NCI-H2107 treated with DMSO at 0.1 percent for 48 hours (cell line): Measurements from ENCODE around the gene FAM180A.
"Not testable (repeated sequence)": the region's sequence is repeated elsewhere in the genome, so short reads cannot be mapped to it uniquely, and the experiment has no call there.

Experiments used
- DNase-seq: peaks from one replicate; lab custom pipeline; 2025; ENCODE audit not compliant: unreplicated experiment; lab: John Stamatoyannopoulos, UW

The FAM180A gene

DNA sequence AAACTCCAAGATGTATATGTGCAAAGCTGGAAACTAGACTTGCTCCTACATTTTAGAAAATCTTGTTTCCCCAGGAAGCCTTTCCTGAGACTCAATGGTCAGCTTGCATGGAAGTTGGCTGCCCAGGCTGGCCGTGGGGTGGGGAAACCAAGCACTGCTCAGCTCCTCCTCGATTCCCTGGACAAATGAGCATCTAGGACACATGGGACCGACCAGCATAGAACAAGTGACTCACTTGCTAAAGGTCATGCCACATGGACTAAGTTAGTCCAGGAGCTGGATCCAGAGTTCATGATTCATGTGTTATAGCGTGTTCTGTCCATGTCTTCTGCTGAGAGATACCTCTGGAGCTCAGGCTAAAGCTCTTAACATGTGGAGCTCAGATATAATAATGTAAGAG lies 6.2 kb downstream of the FAM180A start:
- DNase-seq = no peak

DNA sequence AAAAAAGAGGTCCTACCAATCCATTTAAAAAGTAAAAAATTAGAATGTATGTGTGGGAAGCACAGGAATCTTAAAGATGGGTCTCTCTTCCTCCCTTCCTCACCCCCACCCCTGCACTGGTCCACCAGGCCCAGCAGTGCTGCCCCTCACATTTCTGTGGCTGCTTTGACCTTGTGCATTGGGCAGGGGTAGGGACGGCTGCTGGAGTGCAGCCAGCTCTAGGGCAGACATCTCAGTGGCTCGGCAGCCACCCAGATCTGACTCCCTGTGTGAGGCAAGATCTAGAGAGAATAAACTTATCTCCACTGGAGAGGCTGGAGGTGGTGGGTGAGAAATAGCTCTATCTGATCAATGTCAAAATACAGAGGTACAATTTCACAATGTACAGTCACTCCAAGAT lies 6.7 kb downstream of the FAM180A start:
- no peak for DNase-seq

DNA sequence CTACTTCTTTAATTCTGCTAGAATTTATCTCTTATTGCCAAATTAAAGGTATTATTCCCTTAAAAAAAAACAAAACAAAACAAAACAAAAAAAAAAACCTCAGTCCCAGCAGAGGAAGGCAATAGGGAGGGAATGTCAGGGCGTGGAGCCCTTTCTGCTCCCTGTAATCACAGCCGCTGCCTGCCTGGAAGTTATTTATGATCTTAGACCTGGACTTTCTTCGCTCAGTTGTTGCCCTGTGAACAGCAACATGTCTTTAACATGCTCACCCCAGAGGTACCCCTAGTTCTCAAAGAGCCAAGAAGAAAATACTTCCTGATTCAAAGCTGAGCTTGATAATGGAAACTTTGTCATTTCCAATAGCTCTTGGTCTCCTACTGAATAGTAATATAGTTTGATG lies 7.7 kb downstream of the FAM180A start:
- DNase-seq = no peak

DNA sequence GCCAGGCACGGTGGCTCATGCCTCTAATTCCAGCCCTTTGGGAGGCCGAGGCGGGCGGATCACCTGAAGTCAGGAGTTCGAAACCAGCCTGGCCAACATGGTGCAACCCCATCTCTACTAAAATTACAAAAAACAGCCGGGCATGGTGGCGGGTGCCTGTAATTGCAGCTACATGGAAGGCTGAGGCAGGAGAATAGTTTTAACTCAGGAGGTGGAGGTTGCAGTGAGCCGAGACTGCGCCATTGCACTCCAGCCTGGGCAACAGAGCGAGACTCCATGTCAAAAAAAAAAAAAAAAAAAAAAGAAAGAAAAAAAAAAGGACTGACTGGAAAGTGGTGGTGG lies 11.3 kb downstream of the FAM180A start:
- DNase-seq = not testable (repeated sequence)

DNA sequence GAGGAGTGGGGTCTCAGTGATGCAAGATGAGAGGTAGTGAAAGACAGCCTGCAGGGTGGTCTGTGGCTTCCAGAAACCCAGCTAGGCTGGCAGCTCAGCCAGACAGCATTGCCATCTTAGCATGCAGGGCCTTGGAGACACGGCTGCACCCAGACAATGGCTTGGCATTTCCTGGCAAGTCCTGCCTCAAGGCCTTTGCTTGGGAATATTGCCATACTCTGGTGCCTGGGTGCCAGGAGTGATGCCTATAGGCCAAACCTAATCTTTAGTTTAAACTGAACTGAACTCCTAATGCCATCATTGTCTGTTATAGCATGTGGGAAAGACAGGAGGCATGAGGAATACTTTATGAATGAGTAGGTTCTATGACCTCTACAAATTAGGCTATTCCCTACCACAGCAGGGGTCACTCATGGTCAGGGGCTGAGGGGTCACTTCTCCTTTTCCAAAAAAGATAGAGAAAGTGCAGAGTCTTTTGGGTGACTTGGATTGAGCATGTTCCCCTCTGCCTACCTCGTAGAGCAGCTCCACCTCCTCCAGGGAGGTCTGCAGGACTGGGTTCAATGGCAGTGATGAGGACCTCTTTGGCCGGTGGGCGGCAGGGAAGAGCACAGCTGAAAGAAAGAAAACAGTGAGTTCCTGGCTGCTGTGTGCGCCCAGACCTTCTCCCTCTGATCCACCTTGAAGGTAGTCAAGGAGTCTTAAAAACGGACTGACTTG lies 11.9 kb downstream of the FAM180A start:
- DNase-seq = no peak

DNA sequence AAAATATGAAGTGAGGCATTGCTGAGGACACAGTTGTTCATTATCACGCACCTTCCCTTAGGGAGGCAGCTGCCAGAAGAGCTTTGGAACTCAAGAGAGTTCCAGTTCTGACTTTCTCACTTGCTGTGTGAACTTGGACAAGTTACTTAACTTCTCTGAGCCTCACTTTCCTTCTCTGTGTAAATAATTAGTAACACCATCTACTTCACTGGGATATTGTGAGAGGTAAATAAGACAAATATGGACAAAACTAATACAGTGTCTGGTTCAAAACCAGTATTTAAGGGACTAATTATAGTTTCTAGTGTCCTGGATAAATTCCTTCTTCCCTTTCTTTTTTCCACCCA lies 14.3 kb downstream of the FAM180A start:
- DNase-seq = no peak

DNA sequence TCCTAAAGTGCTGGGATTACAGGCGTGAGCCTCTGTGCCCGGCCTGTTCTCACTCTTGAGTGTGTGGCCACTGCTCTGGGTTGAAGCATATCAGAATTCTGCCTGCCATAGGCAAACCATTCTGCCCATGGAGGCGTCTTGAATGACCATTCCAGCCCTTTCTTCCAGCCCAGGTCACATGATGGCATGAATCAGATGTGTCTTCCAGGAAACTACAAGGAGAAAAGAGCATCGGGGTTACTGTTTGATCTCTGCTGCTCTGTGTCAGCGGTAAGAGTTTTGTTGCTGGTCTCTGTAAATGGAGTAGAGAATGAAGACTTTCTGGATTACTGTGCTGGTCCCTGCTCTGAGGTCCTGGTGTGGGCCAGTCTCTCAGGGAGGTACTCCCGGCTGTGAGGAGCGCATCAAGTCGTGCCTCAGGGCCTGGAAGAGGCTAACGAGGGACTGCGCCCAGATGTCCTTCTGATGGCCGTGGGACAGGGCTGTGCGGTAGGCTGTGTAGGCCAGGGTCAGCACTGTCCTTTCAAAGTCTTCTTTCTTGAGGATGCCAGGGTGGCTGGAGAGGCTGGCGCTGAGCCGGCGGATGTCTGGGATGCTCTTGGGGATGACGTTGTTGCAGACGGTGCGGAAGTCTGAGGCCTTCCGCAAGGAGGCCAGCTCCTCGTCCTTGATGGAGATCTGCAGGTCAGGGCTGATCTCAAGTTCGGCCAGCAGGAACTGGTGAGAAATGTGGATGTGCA lies 14.8 kb downstream of the FAM180A start:
- no peak for DNase-seq

DNA sequence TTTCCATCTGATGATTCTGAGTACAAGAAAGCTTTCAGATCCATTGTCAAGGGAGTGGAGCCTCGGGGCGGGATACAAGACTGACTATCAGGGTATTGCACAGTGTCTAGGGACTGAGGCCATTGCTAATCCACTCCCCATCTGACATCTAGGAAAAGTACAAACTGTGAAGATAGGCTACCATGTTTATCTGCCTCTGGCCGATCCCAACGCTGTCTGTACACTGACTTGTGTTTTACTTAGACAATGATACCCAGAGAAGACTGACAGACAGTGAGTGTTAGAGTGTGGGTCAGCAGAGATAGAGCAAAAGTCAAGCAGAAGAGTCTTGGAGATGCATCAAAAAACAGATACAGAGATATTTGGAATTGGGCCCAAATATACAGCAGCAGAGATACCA lies 17.5 kb downstream of the FAM180A start:
- no peak for DNase-seq

DNA sequence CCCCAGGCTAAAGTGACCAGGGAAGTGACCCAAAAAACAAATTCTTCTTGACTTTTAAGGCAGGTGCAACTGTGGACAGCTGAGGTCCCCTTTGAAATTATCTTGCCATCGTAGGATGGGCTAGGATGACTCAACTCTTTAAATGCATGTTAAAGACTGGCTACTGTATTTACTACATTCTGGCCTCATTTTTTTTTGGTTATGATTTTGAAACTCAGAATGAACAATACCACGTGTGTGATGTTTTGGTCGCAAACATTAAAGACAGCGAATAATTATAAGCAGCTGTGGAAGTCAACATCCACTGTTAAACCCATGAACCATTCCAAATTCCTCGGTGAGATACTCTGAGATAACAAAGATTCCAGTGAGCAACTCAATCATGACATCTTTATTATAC lies 19.4 kb downstream of the FAM180A start:
- DNase-seq = no peak

DNA sequence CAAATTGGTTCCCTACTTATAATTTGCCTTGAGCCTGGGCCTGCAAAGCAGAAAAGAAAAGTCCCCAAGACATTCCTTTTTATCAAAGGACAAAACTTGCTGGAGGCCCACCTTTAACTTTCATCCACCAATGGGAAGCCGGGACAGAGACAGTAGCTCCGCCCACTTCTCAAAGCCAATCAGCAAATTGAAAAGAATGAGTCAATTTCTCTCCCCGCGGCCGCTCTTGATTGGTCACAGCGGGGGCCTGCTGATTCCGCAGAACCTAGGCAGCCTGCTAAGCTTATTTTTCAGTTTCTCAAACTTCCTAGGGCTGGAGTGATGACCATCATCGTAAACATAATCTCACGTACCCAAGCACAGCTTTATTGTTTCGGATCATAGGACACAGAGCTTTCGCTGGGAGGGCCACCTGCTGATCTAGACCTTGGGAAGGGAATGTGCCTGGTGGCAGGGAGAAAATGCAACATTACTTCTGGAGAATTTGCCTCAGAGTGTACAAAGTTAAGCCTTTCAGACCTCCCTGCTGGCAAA lies 20.4 kb downstream of the FAM180A start, which contains the start of gene SLC13A4:
SLC13A4 (minus strand) TSS at position 51 of the 534 bp plus-strand sequence. CDS start 690 bp downstream, outside the sequence.
- no peak for DNase-seq

DNA sequence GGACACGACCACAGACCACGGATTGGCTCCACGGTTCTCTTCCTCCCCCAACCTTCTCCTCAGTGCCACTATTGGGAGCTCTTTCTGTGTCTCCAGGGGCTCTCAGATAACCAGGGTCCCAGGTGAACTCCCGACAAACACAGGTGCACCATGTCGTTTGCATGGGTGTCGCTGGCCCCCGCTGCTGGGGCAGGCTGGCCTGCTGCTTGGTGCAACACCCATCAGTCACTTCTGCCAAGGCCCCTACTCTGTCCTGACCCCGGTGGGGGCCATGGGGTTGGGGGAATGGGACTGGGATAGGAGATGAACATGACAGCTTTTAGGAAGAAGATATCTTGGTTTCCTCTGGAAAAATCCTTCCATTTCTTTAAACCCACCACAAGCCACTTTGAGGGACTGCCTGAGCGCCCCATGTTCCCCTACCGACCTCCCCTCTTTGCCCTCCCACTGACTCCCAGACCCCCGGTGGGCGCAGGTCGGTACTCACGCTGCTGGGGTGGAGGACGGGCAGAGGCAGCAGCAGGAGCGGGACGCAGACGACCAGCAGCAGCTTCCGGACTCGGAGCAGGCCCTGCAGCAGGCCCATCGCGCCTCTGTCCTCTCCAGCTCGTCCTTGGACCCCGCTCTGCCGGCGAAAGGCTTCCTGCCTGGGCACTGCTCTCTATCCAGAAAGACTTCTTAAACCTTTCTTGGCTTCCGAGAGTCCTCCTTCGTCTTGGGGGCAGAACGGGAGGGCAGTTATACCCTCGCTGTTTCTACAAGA lies 21.5 kb downstream of the FAM180A start:
- no peak for DNase-seq

DNA sequence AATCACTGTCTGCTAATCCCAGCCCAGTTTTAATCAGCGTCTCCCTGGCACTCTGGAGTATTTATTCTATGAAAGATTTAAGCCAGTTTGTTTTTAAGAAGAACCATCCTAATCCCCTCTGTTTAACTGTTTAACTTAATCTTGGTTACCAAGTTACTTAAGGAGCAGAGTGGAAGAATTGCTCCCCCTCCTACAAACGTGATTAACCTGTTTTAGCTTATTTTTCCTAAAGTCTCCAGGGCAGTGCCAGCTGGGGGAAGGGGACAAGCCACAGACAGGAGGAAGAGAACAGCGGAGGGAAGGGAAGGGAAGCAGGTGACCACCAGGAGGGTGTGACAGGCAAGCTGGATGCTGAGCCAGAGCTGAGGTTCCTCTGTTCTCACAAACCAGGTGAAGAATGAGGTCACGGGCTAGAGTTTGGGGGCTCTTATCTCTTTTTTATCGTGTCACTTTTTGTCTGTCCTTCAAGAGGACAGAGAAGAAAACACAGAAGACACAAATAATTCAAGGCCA lies 22.3 kb downstream of the FAM180A start:
- DNase-seq = no peak

DNA sequence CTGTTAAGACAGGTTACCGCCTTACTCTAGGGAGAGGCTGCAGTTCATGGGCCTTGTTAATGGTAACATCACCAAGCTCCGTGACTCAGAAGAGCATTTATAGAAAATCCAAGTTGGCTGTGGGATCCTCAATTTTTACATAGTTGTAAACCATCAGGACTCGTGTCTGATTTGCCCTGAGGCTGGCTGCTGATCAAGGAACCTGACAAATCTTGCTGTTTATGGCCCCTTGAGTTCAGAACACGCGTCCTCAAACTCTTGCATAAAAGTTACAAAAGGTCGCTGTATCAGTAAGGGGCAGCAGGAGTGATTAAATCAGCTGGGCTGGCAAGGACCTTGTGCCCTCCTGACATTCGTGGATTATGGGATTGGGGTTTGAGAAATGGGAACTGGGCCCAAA lies 25.2 kb downstream of the FAM180A start:
- DNase-seq = no peak

DNA sequence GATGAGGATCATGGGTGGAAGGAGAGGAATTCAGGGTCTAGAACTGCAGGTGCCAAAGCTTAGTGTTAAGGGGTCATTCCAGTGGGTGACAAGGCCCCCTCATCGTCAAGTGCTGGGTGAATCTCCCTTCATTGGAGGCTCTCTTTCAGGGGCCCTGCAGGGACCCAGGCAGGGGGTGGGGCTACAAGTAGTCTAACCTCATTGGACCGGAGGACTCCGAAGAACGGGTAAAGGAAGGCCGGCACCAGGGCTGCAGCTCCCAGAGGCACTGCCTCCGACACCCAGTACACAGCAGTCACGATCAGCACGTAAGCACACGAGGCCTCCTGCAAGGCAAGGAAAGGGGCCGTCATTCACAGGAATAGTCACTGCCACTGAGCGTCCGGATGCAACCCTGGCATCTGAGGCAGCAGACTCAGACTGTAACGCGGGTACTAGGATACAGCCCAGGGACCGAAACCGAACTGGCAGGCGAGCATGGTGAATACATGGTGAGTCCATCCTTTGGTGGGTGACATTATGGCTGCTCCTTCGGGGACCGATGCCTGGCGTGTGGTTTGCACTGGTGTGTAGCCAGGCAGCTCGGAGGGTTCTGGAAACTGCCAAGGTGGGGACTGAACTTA lies 27.3 kb downstream of the FAM180A start:
- no peak for DNase-seq

DNA sequence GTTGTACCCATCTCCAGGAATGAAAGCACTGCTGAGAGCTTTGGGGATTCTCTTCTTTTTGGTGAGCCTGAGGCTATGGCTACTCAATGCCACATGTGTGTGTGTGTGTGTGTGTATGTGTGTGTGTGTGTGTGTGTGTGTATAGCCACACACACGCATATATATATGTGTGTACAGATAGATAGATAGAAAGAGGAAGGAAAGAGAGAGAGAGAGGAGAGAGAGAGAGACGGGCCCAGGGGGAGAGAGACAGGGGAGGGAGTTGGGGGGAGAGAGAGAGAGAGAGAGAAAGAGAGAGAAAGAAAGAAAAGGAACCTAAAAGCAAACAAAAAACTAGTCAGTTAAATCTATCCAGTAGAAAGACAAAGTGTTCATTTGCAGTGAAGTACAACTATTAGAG lies 28.9 kb downstream of the FAM180A start:
- DNase-seq = no peak

DNA sequence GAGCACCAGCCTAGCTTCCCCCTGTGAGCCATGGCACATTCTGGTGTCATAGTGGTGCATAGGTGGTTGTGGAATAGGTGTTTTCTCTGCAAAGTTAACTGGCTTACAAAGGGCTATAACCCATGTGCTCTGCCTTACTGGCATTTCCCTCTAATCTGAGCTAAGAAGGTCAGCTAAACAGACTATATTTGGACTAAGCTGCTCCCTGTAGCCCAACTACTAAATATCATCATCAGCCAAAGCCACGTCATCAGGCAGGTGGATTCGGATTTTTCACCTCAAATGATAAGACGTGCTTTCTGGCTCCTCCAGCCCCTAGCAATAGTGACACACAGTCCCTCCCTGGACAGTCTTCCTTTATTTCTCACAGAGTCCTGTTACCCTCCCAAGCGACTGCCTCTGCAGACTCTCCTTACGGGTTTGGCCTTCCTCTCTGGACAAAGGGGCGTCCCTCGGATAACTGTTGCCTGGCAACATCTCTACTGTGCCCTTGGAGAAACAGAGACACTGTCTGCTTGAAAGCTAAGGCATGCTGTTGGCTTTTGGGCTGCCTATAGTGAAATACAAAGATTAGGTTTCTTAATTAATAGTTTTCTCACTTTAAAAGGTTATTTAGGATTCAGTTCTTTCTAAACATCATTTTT lies 29.7 kb downstream of the FAM180A start:
- no peak for DNase-seq

DNA sequence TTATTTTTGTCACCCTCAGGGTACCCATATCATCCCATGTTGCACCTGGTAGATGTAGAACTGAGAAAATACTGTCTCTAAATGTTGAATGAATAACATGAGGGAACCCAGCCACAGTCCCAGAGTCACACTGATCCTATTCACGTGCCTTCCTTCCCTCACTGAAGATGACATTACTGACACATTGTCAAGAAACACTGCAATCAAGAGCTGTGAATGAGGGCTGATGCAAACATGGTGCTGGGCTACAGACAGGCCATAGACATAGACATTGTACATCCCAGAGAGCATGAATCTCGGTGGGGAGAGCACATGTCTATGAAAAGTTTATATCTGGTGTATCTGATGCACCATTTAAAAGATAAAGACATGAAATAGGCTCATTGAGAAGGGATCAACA lies 30.4 kb downstream of the FAM180A start:
- DNase-seq = no peak

DNA sequence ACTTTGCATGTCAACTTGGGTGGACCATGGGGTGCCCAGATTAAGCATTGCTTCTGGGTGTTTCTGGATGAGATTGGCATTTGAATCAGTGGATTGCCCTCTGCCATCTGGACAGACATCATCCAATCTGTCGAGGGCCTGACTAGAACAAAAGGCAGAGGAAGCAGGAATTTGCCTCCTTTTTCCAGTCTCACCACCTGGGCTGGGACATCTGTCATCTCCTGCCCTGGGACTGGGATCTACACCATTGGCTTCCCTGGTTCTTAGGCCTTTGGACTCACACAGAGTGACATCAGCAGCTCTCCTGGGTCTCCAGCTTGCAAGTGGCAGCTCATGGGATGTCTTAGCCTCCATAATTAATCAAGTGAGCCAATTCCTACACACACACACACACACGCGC lies 30.9 kb downstream of the FAM180A start:
- no peak for DNase-seq

DNA sequence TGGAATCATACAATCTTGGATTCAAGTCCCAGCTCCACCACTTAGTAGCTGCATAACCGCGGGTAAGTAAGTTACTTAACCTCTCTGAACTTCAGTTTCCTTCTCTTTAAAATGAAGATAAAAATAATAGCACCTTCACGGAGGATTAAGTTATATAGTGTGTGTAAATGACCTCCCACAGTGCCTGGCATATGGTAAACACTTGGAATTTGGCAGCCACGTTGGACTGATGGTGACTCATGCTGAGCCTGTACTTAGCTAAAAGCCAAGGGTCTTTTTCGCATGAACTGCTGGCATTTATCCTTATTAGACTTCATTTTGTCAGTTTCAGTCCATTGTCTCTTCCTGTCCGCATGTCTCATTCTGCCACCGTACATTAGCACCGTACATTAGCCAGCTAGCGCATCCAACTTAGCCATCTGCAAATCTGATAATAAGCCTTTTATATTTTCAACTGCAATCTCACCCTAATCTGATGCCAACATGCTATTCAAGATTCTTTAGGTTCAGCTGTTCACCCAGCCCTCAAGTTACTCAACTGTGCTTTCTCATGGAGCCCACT lies 31.9 kb downstream of the FAM180A start:
- DNase-seq = peak; percentile 80

DNA sequence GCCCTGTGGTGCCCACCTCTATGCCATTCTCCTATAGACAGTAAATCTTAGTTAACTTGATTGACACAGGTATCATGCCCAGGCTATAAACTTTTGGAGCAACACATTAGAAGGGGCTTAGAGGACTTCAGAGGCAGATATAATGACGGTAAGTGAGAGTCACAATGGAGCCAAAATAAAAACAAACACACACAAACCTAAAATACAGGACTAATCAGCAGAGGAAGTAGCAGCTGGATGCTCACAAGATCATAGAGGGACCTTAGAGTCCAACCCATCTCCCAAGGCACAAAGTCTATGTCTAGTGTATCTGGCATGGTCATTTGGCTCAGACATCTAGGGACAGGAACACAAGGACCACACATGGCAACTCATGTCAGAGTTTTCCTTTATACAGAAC lies 32.9 kb downstream of the FAM180A start:
- DNase-seq = no peak
